GM23338 (cell line): ENCODE results near the gene FCGR1A.
A peak's percentile ranks its signal among the peaks of the same experiment; 100 is the strongest.
"Not testable (repeated sequence)": the region's sequence is repeated elsewhere in the genome, so short reads cannot be mapped to it uniquely, and the experiment has no call there.

Experiments
- CTCF ChIP-seq, 2 experiments: fragments of 200-600 bp in 1 of 2; sonication (generic) in 1 of 2; conservative IDR thresholded peaks; 2 replicates each; pipeline versions ENCODE4 v1.5.1 to v1.6.1; 2016 to 2017; ENCODE audit warnings: antibody characterized with exemption in 2 of 2, low read depth in 2 of 2, mild to moderate bottlenecking in 2 of 2, moderate library complexity in 1 of 2
- EZH2 ChIP-seq: fragments of 200-600 bp; sonication (generic); IDR thresholded peaks from one replicate; pipeline ENCODE4 v1.8.0; 2017; ENCODE audit warnings: antibody characterized with exemption, mild to moderate bottlenecking, low read depth; ENCODE audit not compliant: unreplicated experiment
- EZH2phosphoT487 ChIP-seq: fragments of 200-600 bp; sonication (generic); IDR thresholded peaks from one replicate; pipeline ENCODE4 v1.8.1; 2018; ENCODE audit warnings: antibody characterized with exemption; ENCODE audit not compliant: unreplicated experiment
- POLR2AphosphoS5 ChIP-seq: IDR thresholded peaks from 2 replicates; pipeline ENCODE4 v1.6.1; 2016; ENCODE audit warnings: antibody characterized with exemption, low read depth
- REST ChIP-seq: IDR thresholded peaks from one replicate; pipeline ENCODE4 v1.6.1; 2018; ENCODE audit warnings: antibody characterized with exemption; ENCODE audit not compliant: unreplicated experiment
- STAT1 ChIP-seq: IDR thresholded peaks from one replicate; pipeline ENCODE4 v1.6.1; 2016; ENCODE audit warnings: antibody characterized with exemption; ENCODE audit not compliant: unreplicated experiment

- TF ChIP-seq REST; CTCF (conservative IDR thresholded peaks at IDR 0.05; ENCODE audit: low read depth in 2 of 2); EZH2phosphoT487; EZH2; STAT1: not testable (repeated sequence)
- peak; percentile 56; the same call in 1 of the 2 replicates for TF ChIP-seq POLR2AphosphoS5
Measured at GRCh38 chr1:149811890-149812829, 29.7 kb downstream of the FCGR1A start.
